GM18907 (cell line): ENCODE data around the gene GCGR.

ENCODE experiments used
- ATAC-seq: cut with Tn5 transposase; IDR thresholded peaks from one replicate; pipeline ENCODE4 v1.9.1; 2021; ENCODE audit warnings: mild to moderate bottlenecking, moderate library complexity; ENCODE audit not compliant: unreplicated experiment

Gene GCGR

GRCh38 chr17:81803728-81804558, at the start of gene GCGR:
TSS of gene GCGR (plus strand) at chr17:81804150. CDS start at chr17:81809019, 4,869 bp downstream.
- no peak for ATAC-seq

DNA sequence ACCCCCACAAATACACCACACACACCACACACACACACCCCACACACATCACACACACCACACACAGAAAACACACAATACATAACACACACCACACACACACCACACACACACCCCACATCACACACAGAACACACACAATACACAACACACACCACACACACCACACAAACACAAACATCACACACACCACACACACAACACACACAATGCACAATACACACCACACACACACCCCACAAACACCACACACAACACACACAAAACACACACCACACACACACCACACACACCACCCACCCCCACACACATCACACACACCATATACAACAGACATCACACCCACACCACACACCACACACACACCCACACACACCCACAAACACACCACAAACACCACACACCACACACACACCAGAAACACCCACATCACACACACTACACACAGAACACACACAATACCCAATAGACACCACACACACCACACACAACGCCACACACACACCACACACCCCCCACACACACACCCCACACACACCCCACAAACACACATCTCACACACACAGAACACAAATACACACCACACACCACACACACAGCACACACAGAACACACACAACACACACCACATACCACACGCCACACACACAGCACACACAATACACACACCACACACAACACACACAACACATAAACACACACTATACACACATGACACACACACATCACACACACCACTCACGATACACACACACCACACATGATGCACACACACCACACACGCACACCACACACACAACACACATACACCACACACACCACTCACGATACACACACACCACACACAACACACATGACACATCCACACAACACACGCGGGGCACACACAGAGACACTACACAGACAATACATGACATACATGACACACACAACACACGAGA, 11.0 kb upstream of the GCGR start:
- ATAC-seq = no peak

DNA sequence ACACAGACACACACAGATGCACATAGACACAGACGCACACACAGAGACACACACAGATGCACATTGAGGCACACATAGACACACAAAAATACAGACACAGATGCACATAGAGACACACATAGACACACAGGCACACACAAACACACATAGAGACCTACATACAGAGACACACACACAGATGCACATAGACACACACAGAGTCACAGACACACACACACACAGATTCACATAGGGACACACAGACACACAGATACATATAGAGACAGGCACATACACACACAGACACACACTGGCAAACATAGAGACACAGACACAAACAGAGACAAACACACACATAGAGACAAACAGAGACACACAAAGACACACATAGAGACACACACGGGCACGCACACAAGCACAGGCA, 9.9 kb upstream of the GCGR start:
- ATAC-seq = no peak

- ATAC-seq = no peak
Measured at GRCh38 chr17:81794509-81794908, 9.4 kb upstream of the GCGR start.

- no peak for ATAC-seq
Measured at GRCh38 chr17:81801327-81801726, 2.6 kb upstream of the GCGR start.

GRCh38 chr17:81802048-81802758, 1.7 kb upstream of the GCGR start:
- no peak for ATAC-seq

DNA sequence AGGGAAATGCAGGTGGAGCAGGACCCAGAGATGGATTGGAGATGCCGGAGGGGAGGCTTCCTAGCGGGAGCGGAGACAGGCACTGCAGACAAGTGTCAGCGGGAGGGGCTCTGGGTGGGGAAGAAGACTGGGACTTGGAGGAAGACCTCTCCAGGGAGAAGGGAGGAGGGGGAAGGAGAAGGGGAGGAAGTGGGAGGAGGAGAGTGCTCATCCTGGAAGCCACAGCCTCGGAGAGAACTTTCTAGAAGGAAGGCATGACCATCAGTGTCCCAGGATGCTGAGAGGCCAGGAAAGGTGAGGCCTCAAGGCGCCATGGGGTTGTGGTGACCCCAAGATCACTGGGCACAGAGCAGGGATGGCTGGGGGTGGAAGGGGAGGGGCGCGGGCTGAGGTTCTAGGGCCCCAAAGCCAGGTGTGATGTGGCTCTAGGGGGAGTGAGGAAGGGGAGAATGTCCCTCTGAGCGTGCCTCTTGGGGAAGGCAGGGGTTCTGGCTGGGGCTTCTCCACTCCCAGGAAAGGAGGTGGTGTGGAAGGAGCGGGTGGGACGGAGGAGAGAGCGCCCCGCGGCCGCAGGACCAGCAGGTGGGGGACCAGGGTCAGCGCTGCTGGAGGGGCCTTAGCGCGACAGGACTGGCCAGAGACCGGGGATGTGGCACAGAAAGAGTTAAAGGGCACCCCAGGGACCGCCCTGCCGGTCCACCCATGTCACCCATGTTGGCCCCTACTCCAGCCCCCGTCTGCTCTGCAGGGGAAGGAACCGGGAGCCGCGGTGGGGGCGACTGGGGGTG, 900 bp upstream of the GCGR start:
- ATAC-seq = no peak

- ATAC-seq = no peak
Measured at GRCh38 chr17:81804559-81805399, 829 bp downstream of the GCGR start.

- ATAC-seq = no peak
Measured at GRCh38 chr17:81805707-81806460, 1.9 kb downstream of the GCGR start.

GRCh38 chr17:81806461-81807209, 2.7 kb downstream of the GCGR start:
- ATAC-seq = no peak

DNA sequence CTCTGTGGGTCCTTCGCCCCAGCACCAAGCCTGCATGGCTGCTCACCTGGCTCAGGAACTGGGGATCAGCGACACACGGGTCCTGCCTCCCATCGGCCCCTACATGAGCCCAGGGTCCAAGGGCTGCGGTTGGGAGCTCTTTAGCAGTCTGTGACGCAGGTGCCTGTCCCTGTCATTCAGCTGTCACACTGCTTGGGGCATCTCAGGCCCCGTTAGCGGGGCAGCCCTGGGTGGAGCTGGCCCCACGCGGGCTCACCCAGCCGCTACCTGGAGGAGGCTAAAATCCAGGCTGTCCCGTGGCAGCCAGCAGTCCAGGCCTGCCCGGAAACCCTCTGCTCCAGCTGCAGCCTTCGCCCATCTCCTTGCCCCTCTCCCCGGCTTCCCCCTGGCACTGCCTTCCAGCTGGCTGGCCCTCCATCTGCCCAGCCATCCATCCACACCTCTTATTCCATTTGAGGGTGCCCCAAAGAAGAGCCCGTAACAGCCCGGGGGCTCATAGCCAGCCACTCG, 3.3 kb downstream of the GCGR start:
- no peak for ATAC-seq

GRCh38 chr17:81807839-81808238, 3.9 kb downstream of the GCGR start:
- no peak for ATAC-seq

DNA sequence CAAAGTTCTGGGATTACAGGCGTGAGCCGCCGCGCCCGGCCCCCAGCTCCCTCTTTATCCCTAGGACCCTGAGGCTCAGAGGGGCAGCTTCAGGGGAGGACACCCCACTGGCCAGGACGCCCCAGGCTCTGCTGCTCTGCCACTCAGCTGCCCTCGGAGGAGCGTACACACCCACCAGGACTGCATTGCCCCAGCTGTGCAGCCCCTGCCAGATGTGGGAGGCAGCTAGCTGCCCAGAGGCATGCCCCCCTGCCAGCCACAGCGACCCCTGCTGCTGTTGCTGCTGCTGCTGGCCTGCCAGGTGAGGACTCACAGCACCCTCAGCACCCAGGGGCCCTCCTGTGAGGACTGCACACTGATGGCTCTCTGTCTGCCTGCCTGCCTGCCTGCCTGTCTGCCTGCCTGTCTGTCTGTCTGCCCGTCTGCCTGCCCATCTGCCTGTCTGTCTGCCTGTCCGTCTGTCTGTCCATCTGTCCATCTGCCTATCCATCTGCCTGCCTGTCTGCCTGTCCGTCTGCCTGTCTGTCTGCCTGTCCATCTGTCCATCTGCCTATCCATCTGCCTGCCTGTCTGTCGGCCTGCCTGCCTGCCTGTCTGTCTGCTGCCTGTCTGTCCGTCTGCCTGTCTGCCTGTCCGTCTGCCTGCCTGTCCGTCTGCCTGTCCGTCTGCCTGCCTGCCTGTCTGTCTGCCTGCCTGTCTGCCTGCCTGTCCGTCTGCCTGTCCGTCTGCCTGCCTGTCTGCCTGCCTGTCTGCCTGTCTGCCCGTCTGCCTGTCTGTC, 5.0 kb downstream of the GCGR start:
- no peak for ATAC-seq

- ATAC-seq = no peak
Measured at GRCh38 chr17:81809556-81809998, 5.6 kb downstream of the GCGR start.

DNA sequence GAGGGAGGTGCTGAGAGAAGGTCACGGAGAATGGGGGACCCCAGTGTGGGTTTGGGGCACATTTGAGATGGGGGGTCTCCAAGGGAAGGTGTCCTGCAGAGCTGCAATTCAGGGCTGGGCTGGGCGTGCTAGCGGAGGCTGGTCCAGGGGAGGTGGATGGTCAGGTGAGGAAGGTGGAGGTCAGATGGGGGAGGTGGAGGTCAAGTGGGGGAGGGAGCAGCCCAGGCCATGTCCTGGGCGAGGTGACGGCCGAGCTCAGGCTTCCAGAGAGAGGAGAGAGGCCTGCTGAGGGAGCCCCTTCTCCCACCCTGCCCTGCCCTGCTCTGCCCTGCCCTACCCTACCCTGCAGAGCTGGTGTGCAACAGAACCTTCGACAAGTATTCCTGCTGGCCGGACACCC, 6.5 kb downstream of the GCGR start:
- no peak for ATAC-seq

DNA sequence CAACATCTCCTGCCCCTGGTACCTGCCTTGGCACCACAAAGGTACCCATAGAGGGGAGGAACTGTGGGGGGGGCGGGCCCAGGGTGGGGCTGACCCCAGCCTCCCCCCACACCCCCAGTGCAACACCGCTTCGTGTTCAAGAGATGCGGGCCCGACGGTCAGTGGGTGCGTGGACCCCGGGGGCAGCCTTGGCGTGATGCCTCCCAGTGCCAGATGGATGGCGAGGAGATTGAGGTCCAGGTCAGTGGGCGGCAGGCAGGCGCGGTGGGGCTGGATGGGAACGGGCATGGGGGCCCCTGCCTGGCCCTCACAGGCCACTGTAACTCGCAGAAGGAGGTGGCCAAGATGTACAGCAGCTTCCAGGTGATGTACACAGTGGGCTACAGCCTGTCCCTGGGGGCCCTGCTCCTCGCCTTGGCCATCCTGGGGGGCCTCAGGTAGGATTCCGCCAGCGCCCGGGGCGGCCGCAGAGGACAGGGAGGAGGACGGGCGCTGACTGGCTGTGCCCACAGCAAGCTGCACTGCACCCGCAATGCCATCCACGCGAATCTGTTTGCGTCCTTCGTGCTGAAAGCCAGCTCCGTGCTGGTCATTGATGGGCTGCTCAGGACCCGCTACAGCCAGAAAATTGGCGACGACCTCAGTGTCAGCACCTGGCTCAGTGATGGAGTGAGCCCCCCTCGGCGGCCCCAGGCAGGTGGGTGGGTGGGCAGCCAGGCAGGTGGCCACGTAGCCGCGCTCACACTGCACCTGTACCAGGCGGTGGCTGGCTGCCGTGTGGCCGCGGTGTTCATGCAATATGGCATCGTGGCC, 7.1 kb downstream of the GCGR start:
- ATAC-seq = no peak
